Measurements from ENCODE around the gene GPR83.
"Not testable (repeated sequence)": the region's sequence is repeated elsewhere in the genome, so short reads cannot be mapped to it uniquely, and the experiment has no call there.

GPR83 gene

GRCh38 chr11:94400839-94401772 lies at the start of gene GPR83:
Gene GPR83, minus strand, starts transcription at chr11:94401419. Its CDS starts 172 bp downstream, at chr11:94401247.
- no peak for DNase-seq (ENCODE audit: low read depth, low spot score)

- no peak for DNase-seq (ENCODE audit: low read depth, low spot score)
Measured at GRCh38 chr11:94450048-94450447, 48.8 kb upstream of the GPR83 start.

GRCh38 chr11:94449437-94449836 lies 48.2 kb upstream of the GPR83 start:
- no peak for DNase-seq (ENCODE audit: low read depth, low spot score)

GRCh38 chr11:94449029-94449428 lies 47.8 kb upstream of the GPR83 start:
- DNase-seq (ENCODE audit: low read depth, low spot score), result no peak

GRCh38 chr11:94447149-94447548 lies 45.9 kb upstream of the GPR83 start:
- no peak for DNase-seq (ENCODE audit: low read depth, low spot score)

GRCh38 chr11:94445641-94446040 lies 44.4 kb upstream of the GPR83 start:
- no peak for DNase-seq (ENCODE audit: low read depth, low spot score)

GRCh38 chr11:94433049-94433448 lies 31.8 kb upstream of the GPR83 start:
- DNase-seq (ENCODE audit: low read depth, low spot score), result no peak

- no peak for DNase-seq (ENCODE audit: low read depth, low spot score)
Measured at GRCh38 chr11:94424662-94425061, 23.4 kb upstream of the GPR83 start.

GRCh38 chr11:94424011-94424410 lies 22.8 kb upstream of the GPR83 start:
- DNase-seq (ENCODE audit: low read depth, low spot score), result no peak

- no peak for DNase-seq (ENCODE audit: low read depth, low spot score)
Measured at GRCh38 chr11:94423507-94423906, 22.3 kb upstream of the GPR83 start.

GRCh38 chr11:94418123-94418765 lies 17.0 kb upstream of the GPR83 start:
- DNase-seq (ENCODE audit: low read depth, low spot score), result no peak

GRCh38 chr11:94417386-94417987 lies 16.3 kb upstream of the GPR83 start:
- no peak for DNase-seq (ENCODE audit: low read depth, low spot score)

- DNase-seq (ENCODE audit: low read depth, low spot score), result no peak
Measured at GRCh38 chr11:94405062-94405833, 4.0 kb upstream of the GPR83 start.

GRCh38 chr11:94402355-94402754 lies 1.1 kb upstream of the GPR83 start:
- DNase-seq (ENCODE audit: low read depth, low spot score), result no peak

- DNase-seq (ENCODE audit: low read depth, low spot score), result no peak
Measured at GRCh38 chr11:94401773-94402265, 600 bp upstream of the GPR83 start.

GRCh38 chr11:94400457-94400838 lies 771 bp downstream of the GPR83 start:
- no peak for DNase-seq (ENCODE audit: low read depth, low spot score)

- DNase-seq (ENCODE audit: low read depth, low spot score), result no peak
Measured at GRCh38 chr11:94400050-94400449, 1.2 kb downstream of the GPR83 start.

- DNase-seq (ENCODE audit: low read depth, low spot score), result no peak
Measured at GRCh38 chr11:94398101-94398500, 3.1 kb downstream of the GPR83 start.

- no peak for DNase-seq (ENCODE audit: low read depth, low spot score)
Measured at GRCh38 chr11:94396282-94396681, 4.9 kb downstream of the GPR83 start.

GRCh38 chr11:94391937-94392336 lies 9.3 kb downstream of the GPR83 start:
- not testable (repeated sequence) for DNase-seq (ENCODE audit: low read depth, low spot score)

GRCh38 chr11:94379613-94380012 lies 21.6 kb downstream of the GPR83 start:
- DNase-seq (ENCODE audit: low read depth, low spot score), result no peak

- no peak for DNase-seq (ENCODE audit: low read depth, low spot score)
Measured at GRCh38 chr11:94376841-94377240, 24.4 kb downstream of the GPR83 start.

Data from activated naive CD8-positive, alpha-beta T cell treated with anti-CD3 and anti-CD28 coated beads, Interleukin-2, amount 50 U/mL, for 16 hours (primary cell).